GM12801 (cell line): ENCODE measurements around the gene CACNB1.

Experiments
- CTCF ChIP-seq: IDR thresholded peaks from one replicate; pipeline ENCODE4 v1.5.1; 2011; ENCODE audit warnings: control low read depth; ENCODE audit not compliant: insufficient read length; ENCODE audit errors: extremely low read depth

Gene CACNB1

GRCh38 chr17:39196808-39197291 is 619 bp downstream of the CACNB1 start:
- TF ChIP-seq CTCF = no peak

- TF ChIP-seq CTCF = no peak
Measured at GRCh38 chr17:39196241-39196807, 1.1 kb downstream of the CACNB1 start.

- no peak for TF ChIP-seq CTCF
Measured at GRCh38 chr17:39195568-39196160, 1.8 kb downstream of the CACNB1 start.

GRCh38 chr17:39194985-39195524 is 2.4 kb downstream of the CACNB1 start:
- TF ChIP-seq CTCF = no peak

- TF ChIP-seq CTCF = no peak
Measured at GRCh38 chr17:39194089-39194984, 3.1 kb downstream of the CACNB1 start.

- no peak for TF ChIP-seq CTCF
Measured at GRCh38 chr17:39193346-39193745, 4.1 kb downstream of the CACNB1 start.

GRCh38 chr17:39192901-39193300 is 4.6 kb downstream of the CACNB1 start:
- TF ChIP-seq CTCF = no peak
